GM19193 (cell line): Measurements from ENCODE around the gene PLXNC1.

ENCODE experiments used
- POLR2A ChIP-seq: IDR thresholded peaks from 4 replicates; pipeline ENCODE4 v1.6.1; 2011; ENCODE audit not compliant: insufficient read depth, insufficient read length; ENCODE audit errors: extremely low read depth

PLXNC1 gene

DNA sequence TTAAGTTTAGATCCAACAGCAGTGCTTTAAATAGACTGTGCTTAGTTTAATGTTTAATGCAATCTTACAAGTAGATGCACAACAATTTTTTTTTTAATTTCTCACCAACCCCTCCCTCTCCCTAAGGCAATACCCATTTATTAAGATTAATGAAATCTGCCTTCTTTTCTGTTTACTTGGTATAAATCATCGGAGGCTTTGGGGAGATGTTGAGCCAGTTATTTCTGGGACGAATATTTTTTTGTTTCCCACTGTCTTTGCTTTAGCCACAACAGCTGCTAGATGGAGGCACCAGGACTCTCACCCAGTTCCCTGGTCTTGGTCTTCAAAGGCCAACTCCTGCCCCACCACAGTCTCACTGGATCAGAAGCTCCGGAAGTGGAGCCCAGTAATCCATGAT is 113.4 kb downstream of the PLXNC1 start:
- TF ChIP-seq POLR2A: no peak

DNA sequence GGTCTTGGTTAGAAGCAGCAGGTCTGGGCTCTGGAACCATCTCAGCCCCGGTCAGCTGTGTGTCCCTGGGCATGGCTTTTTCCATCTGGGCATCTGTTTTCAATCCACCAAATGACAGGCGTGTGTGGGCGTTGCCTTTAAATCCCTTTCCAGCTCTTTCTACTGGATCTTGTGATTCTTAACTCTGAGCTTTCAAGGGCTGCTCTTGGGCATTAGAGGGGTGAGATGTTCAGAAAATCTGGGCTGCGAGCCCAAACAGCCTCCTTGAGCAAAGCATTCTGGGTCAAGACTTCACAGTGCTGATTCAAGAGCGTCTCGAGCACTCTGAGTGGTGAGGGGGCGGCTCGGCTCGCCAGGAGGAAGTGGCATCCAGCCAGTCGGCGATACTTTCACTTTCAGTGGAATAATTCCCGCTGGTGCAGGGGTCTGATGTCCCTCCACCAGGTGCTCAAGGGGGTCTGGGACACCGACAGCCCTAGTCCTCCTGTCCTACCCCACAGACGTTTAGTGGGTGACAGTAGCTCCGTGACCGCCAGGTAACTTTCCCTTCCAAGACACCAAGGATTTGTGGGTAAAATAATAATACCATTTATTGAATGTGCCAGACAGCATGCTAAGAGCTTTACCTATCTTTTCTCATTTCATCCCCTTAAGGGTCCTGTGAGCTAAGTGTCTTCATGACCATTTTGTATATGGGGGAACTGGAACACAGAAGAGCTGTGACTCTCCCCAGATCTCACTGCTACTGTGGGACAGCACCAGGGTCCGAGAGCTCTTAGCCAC is 114.0 kb downstream of the PLXNC1 start:
- TF ChIP-seq POLR2A: peak; percentile 60

GRCh38 chr12:94263011-94263811 is 114.8 kb downstream of the PLXNC1 start:
- no peak for TF ChIP-seq POLR2A

DNA sequence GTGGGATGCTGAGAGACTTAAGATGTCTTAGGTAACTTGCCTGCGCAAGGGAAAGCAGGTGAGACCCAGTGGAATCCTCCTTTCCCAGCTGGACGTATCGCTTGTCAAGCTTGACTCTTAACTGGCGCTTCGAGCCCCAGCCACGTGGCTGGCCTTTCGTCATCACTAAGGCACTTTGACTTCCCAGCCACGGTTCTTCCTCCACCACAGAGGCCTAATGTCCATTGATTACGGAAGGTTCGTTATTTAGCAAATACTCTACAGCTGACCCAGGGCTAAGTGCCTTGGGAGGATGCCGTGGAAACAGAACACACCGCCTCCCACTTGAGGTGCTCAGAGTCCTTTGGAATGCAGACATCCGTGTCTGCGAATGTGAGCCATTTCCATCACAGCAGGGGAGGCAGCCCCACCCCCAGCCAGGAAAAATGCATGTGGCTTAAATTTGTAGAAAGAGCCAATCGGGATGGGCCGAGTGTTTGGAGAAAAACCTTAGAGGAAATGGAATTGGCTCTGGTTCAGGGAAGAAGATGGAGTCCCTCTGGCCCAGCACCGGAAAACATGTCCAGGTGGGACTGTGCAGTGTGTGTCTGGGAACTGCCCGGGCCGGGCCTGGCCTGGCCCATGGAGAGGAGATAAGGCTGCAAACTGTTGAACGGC is 115.7 kb downstream of the PLXNC1 start:
- no peak for TF ChIP-seq POLR2A

DNA sequence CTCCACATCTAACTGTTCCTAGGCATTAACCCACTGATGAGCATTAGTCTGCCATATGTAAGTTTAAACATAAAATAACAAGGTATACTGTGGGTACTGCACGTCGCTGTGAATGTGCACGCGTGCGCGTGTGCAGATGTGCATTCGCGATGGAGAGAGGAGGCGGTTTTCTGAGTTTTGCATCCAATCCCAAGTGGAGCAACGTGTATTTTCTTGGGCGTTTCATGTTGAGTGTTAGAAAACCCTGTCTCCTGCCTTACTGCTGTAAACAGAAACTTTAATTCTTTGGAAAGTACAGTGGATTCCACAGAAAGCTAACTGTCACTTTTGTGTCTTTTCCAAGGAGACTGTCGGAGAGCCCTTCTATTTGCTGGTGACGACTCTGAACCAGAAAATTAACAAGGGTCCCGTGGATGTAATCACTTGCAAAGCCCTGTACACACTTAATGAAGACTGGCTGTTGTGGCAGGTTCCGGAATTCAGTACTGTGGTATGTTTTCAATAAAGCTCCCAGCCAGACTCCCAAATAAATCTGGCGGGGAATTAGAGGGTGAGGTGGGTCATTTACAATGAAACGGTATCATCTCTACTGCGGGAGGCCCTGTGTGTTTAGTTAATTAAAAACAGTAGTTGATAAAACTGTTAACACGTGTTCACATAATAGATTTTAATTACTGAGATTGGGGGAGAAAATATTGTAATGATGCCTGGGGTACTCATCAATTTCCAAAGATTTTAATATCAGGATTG is 116.5 kb downstream of the PLXNC1 start:
- no peak for TF ChIP-seq POLR2A

GRCh38 chr12:94265539-94265938 is 117.2 kb downstream of the PLXNC1 start:
- no peak for TF ChIP-seq POLR2A

- TF ChIP-seq POLR2A: no peak
Observed at GRCh38 chr12:94265966-94266745, 117.8 kb downstream of the PLXNC1 start.

DNA sequence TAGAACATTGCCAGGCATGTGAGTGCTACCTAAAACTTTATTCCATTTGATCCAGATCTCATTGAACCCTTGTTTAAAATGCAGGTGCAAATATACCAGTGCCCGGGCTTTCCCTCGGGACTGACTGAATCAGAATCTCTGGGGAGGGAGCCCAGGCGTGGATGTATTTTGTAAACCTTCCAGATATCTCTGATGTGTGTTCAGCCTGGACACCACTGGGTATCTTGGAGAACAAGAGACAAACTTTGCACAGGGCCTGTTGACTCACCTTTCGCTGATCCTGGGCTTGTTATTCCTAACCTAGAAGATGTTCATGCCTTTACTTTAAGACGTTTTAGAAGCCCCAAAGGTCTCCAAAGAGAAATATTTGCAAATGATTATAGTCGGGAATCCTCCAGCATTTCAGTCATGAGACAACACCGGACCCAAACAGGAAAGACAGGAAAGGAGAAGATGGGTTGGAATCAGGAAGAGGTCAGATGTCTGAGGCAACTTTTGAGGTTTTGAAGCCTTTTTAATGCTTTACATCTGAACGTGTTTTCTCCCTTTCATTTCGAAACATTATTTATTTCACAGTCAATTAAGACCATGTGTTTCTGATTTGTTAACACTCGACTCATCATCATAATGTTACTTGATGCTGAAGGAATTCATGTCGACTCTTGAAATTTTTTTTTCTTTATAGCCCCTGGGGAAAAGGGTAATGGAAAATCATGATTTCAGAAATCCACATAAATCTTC is 118.6 kb downstream of the PLXNC1 start:
- no peak for TF ChIP-seq POLR2A

DNA sequence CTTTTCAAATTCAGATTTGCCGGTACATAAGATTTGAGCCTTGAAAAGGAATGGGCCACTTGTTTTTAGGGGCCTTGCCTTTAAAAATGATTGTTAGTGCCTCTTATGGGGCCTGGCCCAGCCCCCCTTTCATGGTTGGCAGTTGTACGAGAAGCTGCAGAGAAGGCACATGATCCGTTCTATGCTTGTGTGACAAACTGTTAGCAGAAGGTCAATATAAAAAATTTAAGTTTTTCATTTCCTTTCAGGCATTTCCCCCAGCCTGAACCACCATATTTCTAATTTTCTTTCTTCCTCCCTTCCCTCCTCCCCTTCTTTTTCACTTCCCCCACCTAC is 119.1 kb downstream of the PLXNC1 start:
- no peak for TF ChIP-seq POLR2A

- TF ChIP-seq POLR2A: no peak
Observed at GRCh38 chr12:94267921-94268471, 119.6 kb downstream of the PLXNC1 start.

DNA sequence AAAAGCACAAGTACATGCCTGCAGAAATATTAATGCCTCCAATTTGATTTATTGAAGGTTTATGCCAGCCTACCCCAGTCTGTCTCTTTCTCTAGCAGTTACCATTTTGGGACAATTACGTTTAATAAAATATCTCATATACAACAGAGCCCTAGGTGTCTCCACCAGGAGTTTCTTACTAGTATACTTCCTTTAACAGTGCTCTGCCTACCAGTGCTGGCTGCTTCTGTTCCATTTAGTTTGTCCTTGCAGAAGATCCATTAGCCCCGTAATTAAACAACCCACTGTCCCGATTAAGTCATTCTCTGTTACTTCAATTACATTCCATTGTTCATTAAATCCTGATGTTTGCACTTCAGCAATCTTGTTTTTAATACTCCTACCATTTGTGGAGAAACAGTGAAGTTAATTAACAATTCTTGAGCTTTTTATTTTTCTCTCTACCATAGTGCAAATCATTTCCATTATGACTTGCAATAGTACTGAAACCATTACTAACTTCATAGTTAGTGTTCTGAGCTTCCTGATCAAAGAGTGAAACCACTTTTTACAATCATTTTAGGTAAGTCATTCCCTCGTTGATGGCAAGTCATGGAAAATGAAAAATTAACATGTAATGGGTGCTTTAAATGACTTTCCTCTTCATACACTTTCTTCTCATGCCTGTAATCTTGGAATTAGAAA is 121.1 kb downstream of the PLXNC1 start:
- no peak for TF ChIP-seq POLR2A

DNA sequence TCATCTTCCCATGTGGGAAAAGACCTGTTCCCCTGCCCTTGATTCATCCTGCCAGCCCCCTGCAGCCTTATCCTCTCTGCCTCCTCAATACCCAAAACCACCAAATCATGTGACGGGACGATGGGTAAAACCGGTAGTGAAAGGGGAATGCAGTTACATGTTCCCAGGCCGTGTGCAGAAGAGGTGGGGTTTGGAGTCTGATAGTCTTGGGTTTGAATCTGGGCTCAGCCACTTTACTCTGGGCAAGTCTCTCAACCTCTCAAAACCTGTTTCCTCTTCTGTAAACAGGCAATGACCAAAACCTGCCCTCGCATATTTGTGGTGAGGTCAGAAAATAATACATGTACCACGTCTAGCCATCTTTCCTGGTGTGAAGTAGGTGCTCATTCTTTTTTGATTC is 123.0 kb downstream of the PLXNC1 start:
- no peak for TF ChIP-seq POLR2A

GRCh38 chr12:94272280-94272679 is 123.9 kb downstream of the PLXNC1 start:
- TF ChIP-seq POLR2A: no peak

- TF ChIP-seq POLR2A: no peak
Observed at GRCh38 chr12:94273272-94273671, 124.9 kb downstream of the PLXNC1 start.
